Hematopoietic multipotent progenitor cell treated with erythropoietin and hydrocortisone succinate and interleukin-3 and kit ligand, for 15 days (in vitro differentiated cells): ENCODE results near the gene ZNF774.
A peak's percentile ranks its signal among the peaks of the same experiment; 100 is the strongest.
"Not testable (repeated sequence)": the region's sequence is repeated elsewhere in the genome, so short reads cannot be mapped to it uniquely, and the experiment has no call there.

ENCODE experiments used
- DNase-seq: peaks from one replicate; pipeline ENCODE4 v3.0.0-alpha.2; 2015; ENCODE audit warnings: low spot score

ZNF774 gene

GRCh38 chr15:90352107-90352893 lies at the start of gene ZNF774:
ZNF774 (plus strand) TSS chr15:90352284; CDS start chr15:90354661, 2,377 bp downstream.
- DNase-seq: peak; percentile 95

DNA sequence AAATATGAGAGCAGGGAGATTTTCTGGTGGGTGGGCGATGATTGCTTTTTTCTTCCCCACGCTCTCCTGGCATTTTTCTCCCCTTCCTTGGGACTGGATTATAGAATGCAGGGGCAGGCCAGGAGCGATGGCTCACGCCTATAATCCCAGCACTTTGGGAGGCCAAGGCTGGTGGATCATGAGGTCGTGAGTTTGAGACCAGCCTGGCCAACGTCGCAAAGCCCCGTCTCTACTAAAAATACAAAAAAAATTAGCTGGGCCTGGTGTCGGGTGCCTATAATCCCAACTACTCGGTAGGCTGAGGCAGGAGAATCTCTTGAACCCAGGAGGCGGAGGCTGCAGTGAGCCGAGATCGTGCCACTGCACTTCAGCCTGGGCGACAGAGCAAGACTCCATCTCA lies 46.7 kb upstream of the ZNF774 start:
- DNase-seq: not testable (repeated sequence)

GRCh38 chr15:90305932-90306331 lies 46.2 kb upstream of the ZNF774 start:
- DNase-seq: no peak

- DNase-seq: no peak
Observed at GRCh38 chr15:90306560-90306959, 45.5 kb upstream of the ZNF774 start.

- no peak for DNase-seq
Observed at GRCh38 chr15:90307661-90308060, 44.4 kb upstream of the ZNF774 start.

GRCh38 chr15:90309020-90309419 lies 43.1 kb upstream of the ZNF774 start:
- no peak for DNase-seq

DNA sequence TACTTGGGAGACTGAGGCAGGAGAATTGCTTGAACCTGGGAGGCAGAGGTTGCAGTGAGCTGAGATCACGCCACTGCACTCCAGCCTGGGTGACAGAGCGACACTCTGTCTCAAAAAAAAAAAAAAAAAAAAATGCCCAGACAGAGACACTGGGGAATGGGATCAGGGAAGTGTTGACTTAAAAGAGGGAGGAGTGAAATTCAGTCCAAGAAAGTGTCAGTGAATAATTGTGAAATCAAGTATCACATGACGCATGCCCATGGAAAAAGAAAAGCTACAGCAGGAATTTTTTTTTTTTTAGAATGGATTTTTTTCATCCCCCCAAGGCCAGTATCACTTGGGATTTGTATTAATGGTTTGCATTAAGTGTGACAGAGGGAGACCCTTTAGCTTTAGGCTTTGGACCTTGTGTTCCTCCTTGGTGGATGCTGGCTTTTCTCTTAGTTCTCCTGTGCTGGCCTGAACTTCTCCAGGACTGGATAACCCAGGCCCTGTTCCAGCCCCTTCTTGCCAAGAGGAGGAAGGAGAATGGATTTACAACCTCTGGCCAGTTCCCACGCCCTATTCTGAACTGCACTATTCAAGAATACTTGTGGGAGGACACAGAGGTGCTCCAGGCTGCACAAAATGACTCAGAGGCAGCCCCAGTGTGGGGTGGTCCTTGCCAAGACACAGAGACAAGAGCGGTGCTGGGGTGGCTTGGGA lies 36.7 kb upstream of the ZNF774 start:
- DNase-seq: no peak

- DNase-seq: no peak
Observed at GRCh38 chr15:90316139-90316538, 35.9 kb upstream of the ZNF774 start.

DNA sequence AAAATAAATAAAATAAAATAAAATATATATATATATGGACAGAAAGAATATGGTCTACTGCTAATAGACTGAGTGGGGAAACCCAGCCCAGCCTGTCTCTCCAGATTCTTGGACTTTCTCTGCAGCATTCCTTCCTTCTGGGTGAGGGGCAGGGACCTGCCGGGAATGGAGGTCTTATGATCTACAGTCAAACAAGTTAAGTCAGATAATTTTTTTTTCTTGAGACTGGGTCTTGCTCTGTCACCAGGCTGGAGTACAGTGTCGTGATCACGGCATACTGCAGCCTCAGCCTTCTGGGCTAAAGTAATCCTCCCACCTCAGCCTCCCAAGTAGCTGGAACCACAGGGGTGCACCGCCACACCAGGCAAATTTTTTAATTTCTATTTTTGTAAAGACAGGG lies 33.5 kb upstream of the ZNF774 start:
- DNase-seq: no peak

DNA sequence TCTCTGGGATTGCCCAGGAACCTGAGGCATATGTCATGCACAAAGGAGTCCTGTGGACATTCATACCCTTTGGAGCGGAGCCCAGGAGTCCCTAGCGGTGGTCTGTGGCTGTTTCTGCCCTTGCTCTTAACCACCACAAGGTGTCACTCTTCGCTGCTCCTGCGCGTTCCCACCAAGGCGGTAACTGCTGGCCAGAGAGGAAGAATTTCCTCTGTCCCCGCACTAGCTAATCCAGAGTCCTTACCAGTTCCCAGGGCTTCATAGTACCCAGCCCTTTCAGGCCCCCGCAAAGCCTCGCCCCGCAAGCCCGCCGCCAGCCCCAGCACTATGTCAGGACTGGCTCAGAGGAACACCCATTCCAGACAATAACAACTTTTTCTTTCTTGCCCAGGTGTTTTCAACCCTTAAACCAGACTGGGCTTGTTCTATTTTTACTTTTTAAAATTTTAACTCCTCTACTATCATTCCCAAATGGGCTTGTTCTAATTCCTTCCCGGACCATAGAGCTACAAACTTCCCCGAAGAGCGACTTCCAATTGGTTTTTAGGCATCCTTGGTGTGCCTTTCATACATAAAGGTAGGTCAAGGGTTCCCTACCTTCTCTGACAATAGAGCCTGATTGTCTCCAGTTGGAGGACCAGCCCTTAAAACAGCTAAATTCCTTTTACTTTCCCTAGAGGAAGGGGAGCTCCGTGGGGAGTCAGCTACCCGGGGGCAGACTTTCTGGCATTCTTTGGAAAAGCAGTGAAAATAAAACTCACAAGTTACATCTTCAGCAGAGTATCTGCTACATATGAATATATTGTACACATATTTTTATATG lies 31.8 kb upstream of the ZNF774 start:
- peak; percentile 82 for DNase-seq

DNA sequence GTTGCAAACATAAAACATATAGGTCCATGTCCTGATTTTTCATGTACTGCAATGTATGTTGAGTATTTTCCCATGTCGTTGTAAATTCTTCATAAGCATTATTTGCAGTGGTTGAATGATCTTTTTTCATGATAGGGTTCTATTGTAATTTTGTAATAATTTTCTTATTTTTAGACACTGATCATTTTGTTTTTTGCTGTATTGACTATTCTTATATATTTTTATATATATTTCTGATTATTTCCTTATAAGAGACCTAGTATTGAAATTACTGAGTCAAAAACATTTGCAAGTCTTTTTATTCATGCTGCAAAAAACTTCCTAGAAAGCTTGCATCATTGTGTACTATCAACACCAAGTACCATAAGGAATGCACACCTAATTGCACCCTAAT lies 31.2 kb upstream of the ZNF774 start:
- DNase-seq: no peak

GRCh38 chr15:90322538-90322937 lies 29.5 kb upstream of the ZNF774 start:
- no peak for DNase-seq

DNA sequence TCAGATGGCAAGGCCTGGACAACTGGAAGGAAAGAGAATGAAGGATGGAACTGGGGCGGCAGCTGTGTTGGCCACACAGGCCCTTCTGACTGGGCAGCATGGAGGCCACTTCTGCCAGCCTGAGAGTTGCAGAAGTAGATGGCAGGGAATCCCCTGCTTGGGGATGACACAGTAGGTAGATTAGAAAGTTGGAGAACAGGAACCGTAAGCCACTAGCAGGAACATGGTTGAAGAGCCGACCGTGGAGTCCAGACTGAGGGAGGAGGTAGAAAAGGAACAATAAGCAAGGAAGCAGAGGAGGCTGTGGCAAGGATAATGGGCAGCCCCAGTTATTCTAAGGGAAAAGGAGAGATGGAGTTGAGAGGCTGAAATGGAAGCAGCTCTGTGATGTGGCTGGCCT lies 26.4 kb upstream of the ZNF774 start:
- DNase-seq: no peak

DNA sequence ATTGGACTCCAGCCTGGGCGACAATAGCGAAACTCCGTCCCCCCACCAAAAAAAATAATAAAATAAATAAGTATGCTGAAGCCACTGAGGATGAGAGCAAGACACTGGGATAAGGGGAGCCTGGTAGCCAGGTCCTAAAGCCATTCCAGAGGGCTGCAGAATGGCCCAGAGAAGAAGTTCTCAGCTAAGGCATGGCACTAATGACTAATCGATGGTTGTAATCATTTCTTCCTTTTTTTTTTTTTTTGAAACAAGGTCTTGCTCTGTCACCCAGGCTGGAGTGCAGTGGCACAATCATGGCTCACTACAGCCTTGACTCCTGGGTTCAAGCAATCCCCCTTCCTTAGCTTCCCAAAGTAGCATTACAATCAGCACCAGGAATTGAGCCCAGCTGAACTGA lies 25.6 kb upstream of the ZNF774 start:
- no peak for DNase-seq

- no peak for DNase-seq
Observed at GRCh38 chr15:90327311-90327710, 24.8 kb upstream of the ZNF774 start.

DNA sequence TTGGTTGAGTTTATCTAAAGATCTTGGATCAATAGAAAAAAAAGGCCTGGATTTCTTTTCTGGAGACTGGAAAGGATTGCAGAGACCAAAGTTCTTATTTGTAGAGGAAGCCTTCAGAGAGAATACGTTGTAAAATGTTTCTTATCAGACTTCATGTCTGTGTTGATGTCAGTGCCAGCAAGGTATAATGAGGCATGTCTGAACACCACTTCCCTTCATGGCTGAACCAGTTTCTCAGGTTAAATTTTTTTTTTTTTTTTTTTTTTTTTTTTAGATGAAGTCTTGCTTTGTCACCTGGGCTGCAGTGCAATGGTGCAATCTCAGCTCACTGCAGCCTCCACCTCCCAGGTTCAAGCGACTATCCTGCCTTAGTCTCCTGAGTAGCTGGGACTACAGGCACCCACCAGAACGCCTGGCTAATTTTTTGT lies 17.8 kb upstream of the ZNF774 start:
- no peak for DNase-seq

DNA sequence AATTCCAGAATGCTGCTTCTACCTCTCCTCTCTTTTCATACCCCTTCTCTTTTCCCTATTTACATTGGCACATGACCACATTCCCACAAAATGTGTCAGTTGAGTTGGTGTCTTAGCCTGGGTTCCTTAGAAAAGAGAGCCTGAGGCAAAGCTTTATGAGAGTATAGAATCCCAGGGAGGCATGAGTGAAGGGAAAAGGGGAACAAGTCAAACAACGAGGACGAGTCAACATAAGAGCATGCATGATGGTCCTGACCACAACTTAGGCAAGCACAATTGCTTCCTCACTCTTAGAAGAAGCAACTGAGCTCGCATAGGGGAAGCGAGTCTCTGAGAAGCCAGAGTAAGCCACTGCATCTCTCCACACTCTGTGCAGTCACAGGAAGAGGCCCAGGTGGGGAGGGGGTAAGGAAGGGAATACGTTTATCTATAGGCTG lies 15.4 kb upstream of the ZNF774 start:
- no peak for DNase-seq

DNA sequence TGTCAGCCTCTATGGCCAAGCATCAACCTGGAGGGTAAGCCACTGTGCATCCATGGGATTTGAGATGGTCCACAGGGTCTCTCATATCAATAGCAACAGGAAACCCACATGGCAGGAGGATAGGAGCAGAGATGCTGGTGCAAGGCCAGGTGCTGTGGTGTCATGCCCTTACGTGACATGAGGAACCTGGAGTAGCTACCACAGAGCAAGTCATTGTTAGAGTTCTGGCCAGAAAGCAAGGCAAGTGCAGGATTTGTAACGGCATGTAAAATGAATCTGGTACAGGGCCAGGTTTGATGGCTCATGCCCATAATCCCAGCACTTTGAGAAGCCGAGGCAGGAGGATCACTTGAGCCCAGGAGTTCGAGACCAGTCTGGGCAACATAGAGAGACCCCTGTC lies 14.8 kb upstream of the ZNF774 start:
- no peak for DNase-seq

DNA sequence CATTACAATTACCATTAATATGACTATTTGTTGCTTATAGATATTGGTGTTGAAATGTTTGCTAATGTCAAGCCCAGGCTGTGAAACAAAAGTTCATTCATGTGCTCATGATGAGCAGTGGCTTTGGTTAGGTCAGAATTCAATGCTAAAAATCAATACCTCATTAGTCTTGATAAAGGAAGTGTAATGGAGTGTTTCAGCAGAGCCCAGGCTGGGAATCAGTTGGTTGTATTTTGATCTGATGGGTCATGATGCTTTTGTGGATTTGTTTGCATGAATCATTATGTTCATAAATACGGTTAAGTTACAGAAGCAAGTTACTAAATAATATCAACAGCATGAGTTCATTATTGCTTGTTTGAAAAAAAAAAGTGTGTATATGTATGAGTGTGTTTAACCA lies 13.6 kb upstream of the ZNF774 start:
- DNase-seq: no peak

DNA sequence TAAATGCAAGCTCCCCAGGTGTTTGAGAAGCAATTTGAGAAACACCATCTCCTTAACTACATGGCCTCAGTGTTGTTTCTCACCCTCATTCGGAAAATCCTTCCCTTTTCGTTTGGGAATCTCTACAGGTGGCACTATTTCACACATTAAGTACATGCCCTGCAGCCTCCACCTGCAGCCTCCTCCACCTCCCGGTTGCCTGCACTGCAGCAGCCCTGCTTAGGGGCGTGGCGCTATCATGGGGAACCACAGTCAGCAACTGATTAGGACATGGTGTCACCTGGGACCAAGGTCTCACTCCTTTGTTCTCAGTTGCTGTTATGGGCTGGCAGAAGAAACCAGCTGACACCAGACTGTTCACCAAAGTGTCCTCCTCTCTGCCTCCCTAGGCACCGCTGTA lies 11.7 kb upstream of the ZNF774 start:
- DNase-seq: no peak

- DNase-seq: no peak
Observed at GRCh38 chr15:90343302-90343790, 8.7 kb upstream of the ZNF774 start.

DNA sequence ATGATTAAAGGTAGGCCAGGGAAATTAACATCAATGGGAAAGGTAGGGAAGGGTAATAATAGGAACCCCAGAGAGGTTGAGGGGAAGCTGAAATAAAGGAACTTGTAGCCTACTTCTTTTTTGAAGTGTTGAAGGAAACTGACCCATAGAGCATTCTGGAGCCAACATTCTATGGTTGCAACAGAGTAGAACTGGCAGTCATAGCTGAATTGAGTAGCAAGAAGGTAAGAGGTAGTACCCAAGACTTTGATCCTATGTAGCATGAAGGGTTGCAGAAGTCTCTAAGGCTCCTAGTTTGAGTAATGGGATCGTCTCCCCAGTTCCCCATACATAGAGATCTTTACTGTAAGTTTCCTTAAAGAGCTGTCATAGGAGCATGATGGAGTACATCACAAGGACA lies 7.4 kb upstream of the ZNF774 start:
- DNase-seq: no peak

DNA sequence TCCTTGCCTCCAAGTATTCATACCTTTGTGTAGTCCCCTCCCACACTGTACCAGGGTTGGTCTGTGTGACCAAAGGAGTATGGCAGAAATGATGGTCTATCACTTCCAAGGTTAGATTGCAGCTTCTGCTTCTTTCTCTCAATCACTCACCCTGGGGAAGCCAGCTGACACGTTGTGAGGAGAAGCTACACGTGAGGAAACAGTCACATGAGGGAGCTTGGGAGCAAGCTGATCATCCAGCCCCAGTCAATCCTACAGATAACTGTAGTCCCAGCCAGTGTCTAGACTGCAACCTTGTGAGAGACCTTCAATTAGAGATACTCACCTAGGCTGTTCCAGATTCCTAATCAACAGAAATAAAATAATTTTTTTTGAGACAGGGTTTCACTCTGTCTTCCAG lies 6.2 kb upstream of the ZNF774 start:
- DNase-seq: no peak
